Neural progenitor cell (in vitro differentiated cells): ENCODE results near the gene HELZ2. TPM values are rescaled to one million over a fixed set of nuclear protein-coding genes. Genes with fewer than 3 reads are reported as not detected.
A peak's percentile ranks its signal among the peaks of the same experiment; 100 is the strongest.

Experiments
- DNase-seq: peaks from one replicate; pipeline ENCODE4 v3.0.0-alpha.2; 2016; ENCODE audit warnings: low spot score
- H2AFZ ChIP-seq: fragments of 200-600 bp; sonication (generic); replicated peaks from 2 replicates; pipeline ENCODE4 v1.6.1; 2016; ENCODE audit warnings: antibody characterized with exemption
- H3F3A ChIP-seq: fragments of 200-600 bp; sonication (generic); 2 replicates; pipeline ENCODE4 v1.6.1; 2016; ENCODE audit warnings: antibody characterized with exemption, low read depth
- H3K27ac ChIP-seq: fragments of 200-600 bp; sonication (generic); 2 replicates; pipeline ENCODE4 v1.5.1; 2016; ENCODE audit warnings: mild to moderate bottlenecking
- H3K27me3 ChIP-seq: fragments of 200-600 bp; sonication (generic); 2 replicates; pipeline ENCODE4 v1.6.1; 2016; ENCODE audit warnings: mild to moderate bottlenecking, moderate library complexity
- H3K36me3 ChIP-seq: fragments of 200-600 bp; sonication (generic); 2 replicates; pipeline ENCODE4 v1.5.1; 2016
- H3K4me1 ChIP-seq: fragments of 200-600 bp; sonication (generic); 2 replicates; pipeline ENCODE4 v1.6.1; 2016; ENCODE audit warnings: mixed run types
- H3K4me2 ChIP-seq: fragments of 200-600 bp; sonication (generic); 2 replicates; pipeline ENCODE4 v1.6.1; 2016
- H3K4me3 ChIP-seq: fragments of 200-600 bp; sonication (generic); 2 replicates; pipeline ENCODE4 v1.5.1; 2016
- H3K79me2 ChIP-seq: fragments of 200-600 bp; sonication (generic); 2 replicates; pipeline ENCODE4 v1.6.1; 2016; ENCODE audit warnings: low read depth
- H3K9ac ChIP-seq: fragments of 200-600 bp; sonication (generic); 2 replicates; pipeline ENCODE4 v1.6.1; 2016
- H3K9me3 ChIP-seq: fragments of 200-600 bp; sonication (generic); 2 replicates; pipeline ENCODE4 v1.5.1; 2016; ENCODE audit warnings: low read depth
- H4K20me1 ChIP-seq: fragments of 200-600 bp; sonication (generic); 2 replicates; pipeline ENCODE4 v1.6.1; 2016; ENCODE audit warnings: low read depth
- H3K27ac Mint-ChIP-seq: 3 replicates; pipeline ENCODE4 v1.8.0; 2021; ENCODE audit warnings: mixed read lengths
- H3K27me3 Mint-ChIP-seq: 2 replicates; pipeline ENCODE4 v1.8.0; 2022; ENCODE audit warnings: low read depth, mild to moderate bottlenecking, inconsistent platforms, moderate library complexity, mixed read lengths; ENCODE audit not compliant: insufficient read depth
- H3K36me3 Mint-ChIP-seq: 3 replicates; pipeline ENCODE4 v1.8.0; 2021; ENCODE audit warnings: mixed read lengths
- H3K4me1 Mint-ChIP-seq: 3 replicates; pipeline ENCODE4 v1.8.0; 2021; ENCODE audit warnings: mixed read lengths
- H3K4me3 Mint-ChIP-seq: 3 replicates; pipeline ENCODE4 v1.8.0; 2021; ENCODE audit warnings: mild to moderate bottlenecking, moderate library complexity, mixed read lengths
- H3K9me3 Mint-ChIP-seq: 3 replicates; pipeline ENCODE4 v1.8.0; 2020; ENCODE audit warnings: mixed read lengths
- EZH2 ChIP-seq: fragments of 200-600 bp; sonication (generic); IDR thresholded peaks from 2 replicates; pipeline ENCODE4 v1.6.1; 2017; ENCODE audit warnings: antibody characterized with exemption, mild to moderate bottlenecking, moderate library complexity
- EZH2phosphoT487 ChIP-seq: fragments of 200-600 bp; sonication (generic); IDR thresholded peaks from 2 replicates; pipeline ENCODE4 v1.6.1; 2017; ENCODE audit warnings: antibody characterized with exemption
- total RNA-seq: library from RNA; depleted of rRNA; stranded (reverse); fragments of >200 nt; gene quantifications from 2 replicates; pipeline ENCODE4 v1.2.3, GENCODE V29; 2015; ENCODE audit warnings: low replicate concordance
- TF ChIP-seq, protein P1 (sequence below): fragments of 200-600 bp; sonication (generic); IDR thresholded peaks from 2 replicates; pipeline ENCODE4 v1.5.1; 2017; ENCODE audit warnings: antibody characterized with exemption, mild to moderate bottlenecking

Gene HELZ2
- total RNA-seq, 1 donor from 2014 or later = 2.9 TPM

DNA sequence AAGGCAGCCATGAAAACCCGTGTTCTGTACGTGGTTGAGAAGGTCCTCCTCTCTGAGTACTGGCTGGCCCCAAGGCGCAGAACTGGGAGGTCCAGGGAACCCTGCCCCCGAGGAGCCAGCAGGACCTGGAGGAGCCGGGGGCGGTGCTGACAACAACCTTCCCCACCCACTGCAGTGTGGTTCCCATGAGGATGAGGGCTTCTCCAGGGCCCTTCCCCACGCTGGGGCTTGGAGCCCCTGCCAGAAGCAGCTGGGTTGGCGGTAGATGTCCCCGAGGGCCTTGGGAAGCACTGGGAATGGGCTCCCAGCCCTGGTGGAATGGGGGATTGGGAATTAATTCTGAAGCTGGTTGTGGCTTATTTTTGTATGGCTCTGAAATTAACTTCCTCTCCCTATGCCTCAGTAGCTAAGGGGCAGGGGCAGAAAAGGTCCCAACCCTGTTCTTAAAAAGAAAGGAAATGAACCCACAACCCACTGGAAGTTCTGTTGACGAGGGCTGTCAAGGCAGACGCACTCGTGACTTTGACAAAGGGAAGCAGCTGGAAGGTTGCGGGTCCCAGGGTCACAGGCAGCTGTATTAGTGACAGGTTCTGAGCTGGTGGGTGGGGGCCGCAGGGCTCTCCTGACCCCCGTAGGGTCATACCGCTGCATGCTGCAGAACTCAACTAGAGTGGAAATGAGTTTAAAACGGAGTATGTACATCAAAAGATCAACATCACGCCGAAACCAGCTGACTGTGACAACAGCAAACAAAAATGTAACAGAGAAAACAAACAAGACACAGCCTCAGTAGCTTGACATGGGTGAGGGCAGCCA, 13.9 kb upstream of the HELZ2 start:
- Mint-ChIP-seq H3K27me3 (peaks cover 3% of the 10 kb centered on the region), H3K9me3 (no peaks in the 10 kb centered on the region), H3K36me3 (peaks cover 9% of the 10 kb centered on the region), H3K4me3 (no peak overlapping the region), H3K4me1 (peaks cover 12% of the 10 kb centered on the region), H3K27ac (peak overlapping the region; percentile 46)
- no peaks in the 10 kb centered on the region for H3K9me3 ChIP-seq
- H3K27ac ChIP-seq = no peak overlapping the region
- DNase-seq = no peak
- H3K9ac ChIP-seq = no peak overlapping the region
- no peak overlapping the region for H3K4me2 ChIP-seq
- no peaks in the 10 kb centered on the region for H3K79me2 ChIP-seq
- H3K27me3 ChIP-seq = no peaks in the 10 kb centered on the region
- no peaks in the 10 kb centered on the region for H3F3A ChIP-seq
- no peaks in the 10 kb centered on the region for H3K36me3 ChIP-seq
- TF ChIP-seq, protein P1, sequence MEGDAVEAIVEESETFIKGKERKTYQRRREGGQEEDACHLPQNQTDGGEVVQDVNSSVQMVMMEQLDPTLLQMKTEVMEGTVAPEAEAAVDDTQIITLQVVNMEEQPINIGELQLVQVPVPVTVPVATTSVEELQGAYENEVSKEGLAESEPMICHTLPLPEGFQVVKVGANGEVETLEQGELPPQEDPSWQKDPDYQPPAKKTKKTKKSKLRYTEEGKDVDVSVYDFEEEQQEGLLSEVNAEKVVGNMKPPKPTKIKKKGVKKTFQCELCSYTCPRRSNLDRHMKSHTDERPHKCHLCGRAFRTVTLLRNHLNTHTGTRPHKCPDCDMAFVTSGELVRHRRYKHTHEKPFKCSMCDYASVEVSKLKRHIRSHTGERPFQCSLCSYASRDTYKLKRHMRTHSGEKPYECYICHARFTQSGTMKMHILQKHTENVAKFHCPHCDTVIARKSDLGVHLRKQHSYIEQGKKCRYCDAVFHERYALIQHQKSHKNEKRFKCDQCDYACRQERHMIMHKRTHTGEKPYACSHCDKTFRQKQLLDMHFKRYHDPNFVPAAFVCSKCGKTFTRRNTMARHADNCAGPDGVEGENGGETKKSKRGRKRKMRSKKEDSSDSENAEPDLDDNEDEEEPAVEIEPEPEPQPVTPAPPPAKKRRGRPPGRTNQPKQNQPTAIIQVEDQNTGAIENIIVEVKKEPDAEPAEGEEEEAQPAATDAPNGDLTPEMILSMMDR = no peak
- TF ChIP-seq EZH2 (no peak), EZH2phosphoT487 (no peak)
- no peaks in the 10 kb centered on the region for H4K20me1 ChIP-seq
- no peak overlapping the region for H2AFZ ChIP-seq
- H3K4me3 ChIP-seq = no peak overlapping the region
- H3K4me1 ChIP-seq = no peaks in the 10 kb centered on the region

DNA sequence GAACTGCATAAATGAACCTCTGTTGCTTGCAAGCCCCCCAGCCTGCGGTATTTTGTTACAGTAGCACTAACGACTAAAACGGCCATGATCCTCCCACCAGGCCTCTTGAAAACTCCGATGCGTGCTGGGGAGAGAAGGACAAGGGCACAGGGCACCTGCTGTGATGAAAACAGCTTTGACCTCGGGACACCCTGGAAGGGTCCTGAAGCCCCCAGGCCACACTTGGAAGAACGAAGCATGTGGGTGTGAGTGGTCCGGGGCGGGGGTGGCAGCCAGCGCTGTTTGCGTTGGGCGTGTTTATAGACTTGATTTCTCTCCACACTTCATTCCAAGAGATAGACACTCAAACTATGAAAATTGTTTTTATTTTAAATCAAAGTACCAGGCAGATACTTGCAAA, 13.2 kb upstream of the HELZ2 start:
- H3K27me3 Mint-ChIP-seq = peaks cover 3% of the 10 kb centered on the region
- Histone ChIP-seq H3K79me2 (no peaks in the 10 kb centered on the region), H3K4me2 (no peak overlapping the region), H3K4me3 (no peak overlapping the region), H3K27ac (no peak overlapping the region), H3F3A (no peaks in the 10 kb centered on the region), H4K20me1 (no peaks in the 10 kb centered on the region), H3K36me3 (no peaks in the 10 kb centered on the region), H3K27me3 (no peaks in the 10 kb centered on the region), H2AFZ (no peak overlapping the region), H3K9ac (no peak overlapping the region), H3K4me1 (no peaks in the 10 kb centered on the region), H3K9me3 (no peaks in the 10 kb centered on the region)
- TF ChIP-seq, protein P1 = no peak
- no peak for TF ChIP-seq EZH2phosphoT487
- DNase-seq = no peak
- H3K27ac Mint-ChIP-seq = peak overlapping the region; percentile 46
- no peaks in the 10 kb centered on the region for H3K9me3 Mint-ChIP-seq
- H3K4me3 Mint-ChIP-seq = no peak overlapping the region
- peaks cover 9% of the 10 kb centered on the region for H3K36me3 Mint-ChIP-seq
- peaks cover 16% of the 10 kb centered on the region for H3K4me1 Mint-ChIP-seq

DNA sequence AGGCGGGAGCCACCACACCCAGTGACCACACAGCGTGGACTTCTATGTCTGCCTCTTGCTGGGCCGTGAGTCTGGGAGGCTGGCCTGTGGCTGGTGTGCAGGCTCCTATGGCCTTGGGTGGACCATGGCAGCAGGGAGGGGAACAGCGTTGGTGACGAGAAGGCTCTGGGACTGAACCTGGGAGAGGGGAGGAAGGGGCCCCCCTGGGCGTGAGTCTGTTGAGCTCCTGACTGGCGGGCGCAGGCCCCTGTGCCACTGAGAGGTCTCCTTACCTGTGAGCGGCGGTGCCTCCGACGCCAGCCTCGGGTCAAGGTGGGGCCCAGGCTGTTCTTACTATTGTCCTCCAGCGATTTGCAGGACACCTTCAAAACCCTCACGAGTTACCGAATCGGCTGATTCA, 12.8 kb upstream of the HELZ2 start:
- Mint-ChIP-seq H3K4me1 (peaks cover 16% of the 10 kb centered on the region), H3K9me3 (no peaks in the 10 kb centered on the region), H3K27ac (no peak overlapping the region), H3K36me3 (peaks cover 7% of the 10 kb centered on the region), H3K4me3 (peak overlapping the region; percentile 55), H3K27me3 (peaks cover 3% of the 10 kb centered on the region)
- no peaks in the 10 kb centered on the region for H3K79me2 ChIP-seq
- no peaks in the 10 kb centered on the region for H3K27me3 ChIP-seq
- no peak overlapping the region for H3K4me2 ChIP-seq
- H2AFZ ChIP-seq = no peak overlapping the region
- no peaks in the 10 kb centered on the region for H3F3A ChIP-seq
- no peak for DNase-seq
- H3K4me3 ChIP-seq = no peak overlapping the region
- no peaks in the 10 kb centered on the region for H3K36me3 ChIP-seq
- TF ChIP-seq EZH2phosphoT487 = no peak
- H3K27ac ChIP-seq = no peak overlapping the region
- H4K20me1 ChIP-seq = no peaks in the 10 kb centered on the region
- H3K4me1 ChIP-seq = no peaks in the 10 kb centered on the region
- no peaks in the 10 kb centered on the region for H3K9me3 ChIP-seq
- H3K9ac ChIP-seq = no peak overlapping the region
